Endodermal cell (in vitro differentiated cells): ENCODE results near the gene COL6A1. TPM values are rescaled to one million over a fixed set of nuclear protein-coding genes. Genes with fewer than 3 reads are reported as not detected.

Experiments used
- DNase-seq: peaks from one replicate; pipeline ENCODE4 v3.0.0-alpha.2; 2017
- H3K27ac ChIP-seq: 2 replicates; pipeline ENCODE4 v1.5.1; 2013; ENCODE audit warnings: mild to moderate bottlenecking, low read depth, low read length, moderate library complexity
- H3K27me3 ChIP-seq: 2 replicates; pipeline ENCODE4 v1.6.1; 2013; ENCODE audit warnings: mild to moderate bottlenecking, low read length, moderate library complexity; ENCODE audit not compliant: insufficient read depth, control insufficient read depth, poor library complexity, severe bottlenecking
- H3K36me3 ChIP-seq: 2 replicates; pipeline ENCODE4 v1.7.0; 2013; ENCODE audit warnings: mild to moderate bottlenecking, low read length, moderate library complexity; ENCODE audit not compliant: control insufficient read depth, insufficient read depth
- H3K4me1 ChIP-seq: one replicate; pipeline ENCODE4 v1.7.0; 2013; ENCODE audit warnings: low read length; ENCODE audit not compliant: control insufficient read depth, insufficient read depth
- H3K4me3 ChIP-seq: 2 replicates; pipeline ENCODE4 v1.5.1; 2013; ENCODE audit warnings: mild to moderate bottlenecking, low read length, moderate library complexity
- H3K9ac ChIP-seq: 2 replicates; pipeline ENCODE4 v1.6.1; 2013; ENCODE audit warnings: mild to moderate bottlenecking, low read length, moderate library complexity; ENCODE audit not compliant: poor library complexity, severe bottlenecking; ENCODE audit errors: extremely low read depth
- H3K9me3 ChIP-seq: 2 replicates; pipeline ENCODE4 v1.6.1; 2013; ENCODE audit warnings: mild to moderate bottlenecking, low read length, moderate library complexity; ENCODE audit not compliant: control insufficient read depth
- H3K27ac Mint-ChIP-seq: 2 replicates; pipeline ENCODE4 v1.8.0; 2020; ENCODE audit warnings: mixed read lengths
- H3K27me3 Mint-ChIP-seq: 2 replicates; pipeline ENCODE4 v1.8.0; 2021; ENCODE audit warnings: mild to moderate bottlenecking, mixed read lengths; ENCODE audit not compliant: insufficient read depth
- H3K36me3 Mint-ChIP-seq: 2 replicates; pipeline ENCODE4 v1.8.0; 2020; ENCODE audit warnings: low read depth, mixed read lengths
- H3K4me1 Mint-ChIP-seq: 2 replicates; pipeline ENCODE4 v1.8.0; 2020; ENCODE audit warnings: mixed read lengths
- H3K4me3 Mint-ChIP-seq: 2 replicates; pipeline ENCODE4 v1.8.0; 2020; ENCODE audit warnings: mild to moderate bottlenecking, moderate library complexity, mixed read lengths
- H3K9me3 Mint-ChIP-seq: 2 replicates; pipeline ENCODE4 v1.8.0; 2020; ENCODE audit warnings: mild to moderate bottlenecking, mixed read lengths
- CTCF ChIP-seq: fragments of 200-600 bp; sonication (generic); conservative IDR thresholded peaks from 2 replicates; pipeline ENCODE4 v1.5.0; 2021; ENCODE audit warnings: antibody characterized with exemption, mild to moderate bottlenecking
- WGBS, 2 experiments: methylation state at CpG; one replicate each; pipeline versions ENCODE4 v1.1.5 to v1.1.7; 2013; ENCODE audit warnings: missing lambda C conversion rate in 2 of 2, mixed read lengths in 1 of 2; ENCODE audit not compliant: insufficient coverage in 1 of 2, insufficient read length in 1 of 2; 5-methylcytosine and 5-hydroxymethylcytosine counted together
- total RNA-seq, 2 donors: library from RNA; stranded (reverse); fragmentation: NEBNext Ultra II Directional in 1 of 2; extraction: Animal tissue kit (Norgen Biotek cat#: 25700) in 1 of 2; gene quantifications; 2 replicates in 1 of 2; 3 replicates in 1 of 2; pipeline ENCODE4 v1.2.1, GENCODE V29; 2021

COL6A1 gene
- total RNA-seq, 2 donors from 2014 or later: 232 to 407 TPM

- Mint-ChIP-seq H3K27ac (no peak overlapping the region), H3K4me3 (no peak overlapping the region), H3K9me3 (peaks cover 18% of the 10 kb centered on the region), H3K27me3 (peaks cover 3% of the 10 kb centered on the region), H3K36me3 (no peaks in the 10 kb centered on the region), H3K4me1 (peaks cover 3% of the 10 kb centered on the region)
- Histone ChIP-seq H3K9ac (no peak overlapping the region), H3K27me3 (no peaks in the 10 kb centered on the region), H3K4me1 (no peaks in the 10 kb centered on the region), H3K36me3 (no peaks in the 10 kb centered on the region), H3K27ac (no peak overlapping the region), H3K4me3 (no peak overlapping the region), H3K9me3 (peaks cover 9% of the 10 kb centered on the region)
- TF ChIP-seq CTCF: no peak
- 95 to 96% methylated on average over 5 to 6 of the region's 6 CpGs for WGBS, 2 experiments
- DNase-seq: no peak
Observed at GRCh38 chr21:46032100-46032499, 50.5 kb downstream of the COL6A1 start.

GRCh38 chr21:46033410-46034400 is 52.1 kb downstream of the COL6A1 start:
- 65 to 89% methylated on average over 4 to 54 of the region's 64 CpGs for WGBS, 2 experiments
- no peak overlapping the region for H3K9ac ChIP-seq
- H3K27me3 Mint-ChIP-seq: peaks cover 5% of the 10 kb centered on the region
- no peak overlapping the region for H3K4me3 ChIP-seq
- DNase-seq: no peak
- no peak for TF ChIP-seq CTCF
- no peaks in the 10 kb centered on the region for H3K27me3 ChIP-seq
- peaks cover 18% of the 10 kb centered on the region for H3K9me3 Mint-ChIP-seq
- no peak overlapping the region for H3K27ac ChIP-seq
- H3K27ac Mint-ChIP-seq: peak overlapping the region; percentile 64
- H3K4me1 Mint-ChIP-seq: peaks cover 3% of the 10 kb centered on the region
- no peaks in the 10 kb centered on the region for H3K4me1 ChIP-seq
- H3K4me3 Mint-ChIP-seq: no peak overlapping the region
- H3K36me3 Mint-ChIP-seq: no peaks in the 10 kb centered on the region
- no peaks in the 10 kb centered on the region for H3K36me3 ChIP-seq
- H3K9me3 ChIP-seq: peaks cover 9% of the 10 kb centered on the region

GRCh38 chr21:46035809-46036695 is 54.5 kb downstream of the COL6A1 start:
- no peak overlapping the region for H3K4me3 Mint-ChIP-seq
- Histone ChIP-seq H3K36me3 (no peaks in the 10 kb centered on the region), H3K9me3 (no peaks in the 10 kb centered on the region), H3K27me3 (no peaks in the 10 kb centered on the region), H3K4me3 (no peak overlapping the region), H3K4me1 (no peaks in the 10 kb centered on the region), H3K27ac (no peak overlapping the region), H3K9ac (no peak overlapping the region)
- no peaks in the 10 kb centered on the region for H3K9me3 Mint-ChIP-seq
- H3K36me3 Mint-ChIP-seq: no peaks in the 10 kb centered on the region
- peaks cover 8% of the 10 kb centered on the region for H3K4me1 Mint-ChIP-seq
- no peak for DNase-seq
- 94 to 95% methylated on average over 40 to 45 of the region's 45 CpGs for WGBS, 2 experiments
- no peak overlapping the region for H3K27ac Mint-ChIP-seq
- no peak for TF ChIP-seq CTCF
- peaks cover 4% of the 10 kb centered on the region for H3K27me3 Mint-ChIP-seq
